Neural progenitor cell (in vitro differentiated cells): ENCODE data around the gene OR1S1. TPM values are rescaled to one million over a fixed set of nuclear protein-coding genes. Genes with fewer than 3 reads are reported as not detected.

ENCODE experiments used
- DNase-seq: peaks from one replicate; pipeline ENCODE4 v3.0.0-alpha.2; 2016; ENCODE audit warnings: low spot score
- H2AFZ ChIP-seq: fragments of 200-600 bp; sonication (generic); replicated peaks from 2 replicates; pipeline ENCODE4 v1.6.1; 2016; ENCODE audit warnings: antibody characterized with exemption
- H3F3A ChIP-seq: fragments of 200-600 bp; sonication (generic); 2 replicates; pipeline ENCODE4 v1.6.1; 2016; ENCODE audit warnings: antibody characterized with exemption, low read depth
- H3K27ac ChIP-seq: fragments of 200-600 bp; sonication (generic); 2 replicates; pipeline ENCODE4 v1.5.1; 2016; ENCODE audit warnings: mild to moderate bottlenecking
- H3K27me3 ChIP-seq: fragments of 200-600 bp; sonication (generic); 2 replicates; pipeline ENCODE4 v1.6.1; 2016; ENCODE audit warnings: mild to moderate bottlenecking, moderate library complexity
- H3K36me3 ChIP-seq: fragments of 200-600 bp; sonication (generic); 2 replicates; pipeline ENCODE4 v1.5.1; 2016
- H3K4me1 ChIP-seq: fragments of 200-600 bp; sonication (generic); 2 replicates; pipeline ENCODE4 v1.6.1; 2016; ENCODE audit warnings: mixed run types
- H3K4me2 ChIP-seq: fragments of 200-600 bp; sonication (generic); 2 replicates; pipeline ENCODE4 v1.6.1; 2016
- H3K4me3 ChIP-seq: fragments of 200-600 bp; sonication (generic); 2 replicates; pipeline ENCODE4 v1.5.1; 2016
- H3K79me2 ChIP-seq: fragments of 200-600 bp; sonication (generic); 2 replicates; pipeline ENCODE4 v1.6.1; 2016; ENCODE audit warnings: low read depth
- H3K9ac ChIP-seq: fragments of 200-600 bp; sonication (generic); 2 replicates; pipeline ENCODE4 v1.6.1; 2016
- H3K9me3 ChIP-seq: fragments of 200-600 bp; sonication (generic); 2 replicates; pipeline ENCODE4 v1.5.1; 2016; ENCODE audit warnings: low read depth
- H4K20me1 ChIP-seq: fragments of 200-600 bp; sonication (generic); 2 replicates; pipeline ENCODE4 v1.6.1; 2016; ENCODE audit warnings: low read depth
- H3K27ac Mint-ChIP-seq: 3 replicates; pipeline ENCODE4 v1.8.0; 2021; ENCODE audit warnings: mixed read lengths
- H3K27me3 Mint-ChIP-seq: 2 replicates; pipeline ENCODE4 v1.8.0; 2022; ENCODE audit warnings: low read depth, mild to moderate bottlenecking, inconsistent platforms, moderate library complexity, mixed read lengths; ENCODE audit not compliant: insufficient read depth
- H3K36me3 Mint-ChIP-seq: 3 replicates; pipeline ENCODE4 v1.8.0; 2021; ENCODE audit warnings: mixed read lengths
- H3K4me1 Mint-ChIP-seq: 3 replicates; pipeline ENCODE4 v1.8.0; 2021; ENCODE audit warnings: mixed read lengths
- H3K4me3 Mint-ChIP-seq: 3 replicates; pipeline ENCODE4 v1.8.0; 2021; ENCODE audit warnings: mild to moderate bottlenecking, moderate library complexity, mixed read lengths
- H3K9me3 Mint-ChIP-seq: 3 replicates; pipeline ENCODE4 v1.8.0; 2020; ENCODE audit warnings: mixed read lengths
- EZH2 ChIP-seq: fragments of 200-600 bp; sonication (generic); IDR thresholded peaks from 2 replicates; pipeline ENCODE4 v1.6.1; 2017; ENCODE audit warnings: antibody characterized with exemption, mild to moderate bottlenecking, moderate library complexity
- EZH2phosphoT487 ChIP-seq: fragments of 200-600 bp; sonication (generic); IDR thresholded peaks from 2 replicates; pipeline ENCODE4 v1.6.1; 2017; ENCODE audit warnings: antibody characterized with exemption
- total RNA-seq: library from RNA; depleted of rRNA; stranded (reverse); fragments of >200 nt; gene quantifications from 2 replicates; pipeline ENCODE4 v1.2.3, GENCODE V29; 2015; ENCODE audit warnings: low replicate concordance
- TF ChIP-seq, protein P1 (sequence below): fragments of 200-600 bp; sonication (generic); IDR thresholded peaks from 2 replicates; pipeline ENCODE4 v1.5.1; 2017; ENCODE audit warnings: antibody characterized with exemption, mild to moderate bottlenecking

OR1S1 gene
- total RNA-seq, 1 donor from 2014 or later, result not detected

GRCh38 chr11:58243954-58244353 lies 31.4 kb downstream of the OR1S1 start:
- H3K9me3 Mint-ChIP-seq, result no peaks in the 10 kb centered on the region

DNA sequence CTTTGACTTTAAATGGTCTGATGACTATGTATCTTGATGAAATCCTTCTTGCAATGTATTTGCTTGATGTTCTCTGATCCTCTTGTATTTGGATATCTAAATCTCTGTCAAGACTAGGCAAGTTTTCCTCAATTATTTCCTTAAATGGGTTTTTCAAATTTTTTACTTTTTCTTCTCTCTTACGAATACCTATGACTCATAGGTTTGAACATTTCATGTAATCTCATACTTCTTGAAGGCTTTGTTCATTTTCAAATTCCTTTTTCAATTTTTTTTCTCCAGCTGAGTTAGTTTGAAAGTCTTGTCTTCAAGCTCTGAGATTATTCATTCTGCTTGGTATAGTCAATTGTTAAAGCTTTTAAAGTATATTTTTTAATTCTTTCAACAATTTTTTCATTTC lies 42.4 kb downstream of the OR1S1 start:
- no peaks in the 10 kb centered on the region for H3K27me3 Mint-ChIP-seq
- Histone ChIP-seq H3K4me3 (no peak overlapping the region), H3K4me1 (no peaks in the 10 kb centered on the region), H3K9ac (no peak overlapping the region), H4K20me1 (no peaks in the 10 kb centered on the region), H3K9me3 (no peaks in the 10 kb centered on the region), H3K36me3 (no peaks in the 10 kb centered on the region), H3K4me2 (no peak overlapping the region), H3F3A (no peaks in the 10 kb centered on the region), H2AFZ (no peak overlapping the region), H3K27me3 (no peaks in the 10 kb centered on the region), H3K27ac (no peak overlapping the region), H3K79me2 (no peaks in the 10 kb centered on the region)
- H3K36me3 Mint-ChIP-seq, result no peaks in the 10 kb centered on the region
- no peaks in the 10 kb centered on the region for H3K4me1 Mint-ChIP-seq
- DNase-seq, result no peak
- TF ChIP-seq, protein P1, sequence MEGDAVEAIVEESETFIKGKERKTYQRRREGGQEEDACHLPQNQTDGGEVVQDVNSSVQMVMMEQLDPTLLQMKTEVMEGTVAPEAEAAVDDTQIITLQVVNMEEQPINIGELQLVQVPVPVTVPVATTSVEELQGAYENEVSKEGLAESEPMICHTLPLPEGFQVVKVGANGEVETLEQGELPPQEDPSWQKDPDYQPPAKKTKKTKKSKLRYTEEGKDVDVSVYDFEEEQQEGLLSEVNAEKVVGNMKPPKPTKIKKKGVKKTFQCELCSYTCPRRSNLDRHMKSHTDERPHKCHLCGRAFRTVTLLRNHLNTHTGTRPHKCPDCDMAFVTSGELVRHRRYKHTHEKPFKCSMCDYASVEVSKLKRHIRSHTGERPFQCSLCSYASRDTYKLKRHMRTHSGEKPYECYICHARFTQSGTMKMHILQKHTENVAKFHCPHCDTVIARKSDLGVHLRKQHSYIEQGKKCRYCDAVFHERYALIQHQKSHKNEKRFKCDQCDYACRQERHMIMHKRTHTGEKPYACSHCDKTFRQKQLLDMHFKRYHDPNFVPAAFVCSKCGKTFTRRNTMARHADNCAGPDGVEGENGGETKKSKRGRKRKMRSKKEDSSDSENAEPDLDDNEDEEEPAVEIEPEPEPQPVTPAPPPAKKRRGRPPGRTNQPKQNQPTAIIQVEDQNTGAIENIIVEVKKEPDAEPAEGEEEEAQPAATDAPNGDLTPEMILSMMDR, result no peak
- TF ChIP-seq EZH2phosphoT487 (no peak), EZH2 (no peak)
- no peak overlapping the region for H3K4me3 Mint-ChIP-seq
- H3K27ac Mint-ChIP-seq, result no peak overlapping the region
- no peaks in the 10 kb centered on the region for H3K9me3 Mint-ChIP-seq

More at GRCh38 chr11:58243954-58244353, 31.4 kb downstream of the OR1S1 start:
- Histone ChIP-seq H3K4me2 (no peak overlapping the region), H3K4me3 (no peak overlapping the region), H3K9ac (no peak overlapping the region), H3K4me1 (no peaks in the 10 kb centered on the region), H4K20me1 (no peaks in the 10 kb centered on the region), H3K27me3 (no peaks in the 10 kb centered on the region), H3K36me3 (no peaks in the 10 kb centered on the region), H2AFZ (no peak overlapping the region), H3K9me3 (peaks cover 4% of the 10 kb centered on the region), H3F3A (no peaks in the 10 kb centered on the region), H3K27ac (no peak overlapping the region), H3K79me2 (no peaks in the 10 kb centered on the region)
- Mint-ChIP-seq H3K4me1 (no peaks in the 10 kb centered on the region), H3K27ac (no peak overlapping the region), H3K27me3 (no peaks in the 10 kb centered on the region), H3K4me3 (no peak overlapping the region), H3K36me3 (no peaks in the 10 kb centered on the region)
- TF ChIP-seq, protein P1, result no peak
- TF ChIP-seq EZH2phosphoT487, result no peak
- no peak for DNase-seq

DNA sequence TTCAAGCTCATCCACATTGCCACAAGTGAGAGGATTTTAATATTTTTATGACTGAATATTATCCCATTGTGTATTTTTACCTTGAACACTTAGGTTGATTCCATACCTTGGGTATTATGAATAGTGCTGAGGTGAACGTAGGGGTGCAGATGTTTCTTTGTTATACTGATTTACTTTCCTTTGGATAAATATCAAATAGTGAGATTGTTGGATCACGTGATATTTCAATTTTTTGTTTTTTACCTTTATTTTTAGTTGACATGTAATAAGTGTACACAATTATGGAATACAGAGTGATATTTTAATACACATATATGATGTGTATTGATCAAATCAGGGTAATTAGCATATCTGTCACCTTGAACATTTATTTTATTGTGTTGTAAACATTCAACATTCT lies 47.5 kb downstream of the OR1S1 start:
- Histone ChIP-seq H3K27me3 (no peaks in the 10 kb centered on the region), H3K9ac (no peak overlapping the region), H3K4me3 (no peak overlapping the region), H3K4me2 (no peak overlapping the region), H2AFZ (no peak overlapping the region), H3F3A (no peaks in the 10 kb centered on the region), H4K20me1 (no peaks in the 10 kb centered on the region), H3K79me2 (no peaks in the 10 kb centered on the region), H3K36me3 (no peaks in the 10 kb centered on the region), H3K9me3 (peaks cover 12% of the 10 kb centered on the region), H3K4me1 (no peaks in the 10 kb centered on the region), H3K27ac (no peak overlapping the region)
- TF ChIP-seq EZH2 (no peak), EZH2phosphoT487 (no peak)
- TF ChIP-seq, protein P1, result no peak
- Mint-ChIP-seq H3K27ac (no peak overlapping the region), H3K4me1 (no peaks in the 10 kb centered on the region), H3K36me3 (no peaks in the 10 kb centered on the region), H3K4me3 (no peak overlapping the region), H3K9me3 (no peaks in the 10 kb centered on the region), H3K27me3 (no peaks in the 10 kb centered on the region)
- no peak for DNase-seq

Other genes starting within 250 kb of the OR1S1 start
- not detected in 2 replicates for gene OR9Q1, start 188.8 kb upstream of the OR1S1 start, total RNA-seq
- gene OR6Q1, start 181.8 kb upstream of the OR1S1 start, total RNA-seq, result not detected in 2 replicates
- not detected in 2 replicates for gene OR9I1, start 87.2 kb upstream of the OR1S1 start, total RNA-seq
- not detected in 2 replicates for gene OR9Q2, start 23.6 kb upstream of the OR1S1 start, total RNA-seq
- not detected in 2 replicates for gene OR1S2, start 8.6 kb upstream of the OR1S1 start, total RNA-seq
- gene OR10Q1, start 16.2 kb downstream of the OR1S1 start, total RNA-seq, result not detected in 2 replicates
- not detected in 2 replicates for gene OR10W1, start 55.5 kb downstream of the OR1S1 start, total RNA-seq
- gene OR5B17, start 146.3 kb downstream of the OR1S1 start, total RNA-seq, result not detected in 2 replicates
- not detected in 2 replicates for gene OR5B3, start 194.2 kb downstream of the OR1S1 start, total RNA-seq
- gene OR5B2, start 215.4 kb downstream of the OR1S1 start, total RNA-seq, result not detected in 2 replicates
- gene OR5B12, start 229.5 kb downstream of the OR1S1 start, total RNA-seq, result not detected in 2 replicates